CD14-positive monocyte (primary cell): ENCODE data around the gene TUBGCP3. TPM values are rescaled to one million over a fixed set of nuclear protein-coding genes. Genes with fewer than 3 reads are reported as not detected.

Experiments used
- DNase-seq, 3 donors: peaks; one replicate each; pipeline ENCODE4 v3.0.0-alpha.2; 2011 to 2022
- H2AFZ ChIP-seq: 2 replicates; pipeline ENCODE4 v1.6.0; 2012; ENCODE audit warnings: mild to moderate bottlenecking, low read depth, low read length, inconsistent platforms; ENCODE audit not compliant: insufficient read depth, poor library complexity, severe bottlenecking
- H3K27ac ChIP-seq, 2 donors: 1 replicate in 1 of 2; 2 replicates in 1 of 2; pipeline ENCODE4 v1.5.1; 2012 to 2013; ENCODE audit warnings: low read length in 2 of 2, control low read depth in 1 of 2, inconsistent platforms in 1 of 2, low read depth in 1 of 2, mild to moderate bottlenecking in 1 of 2
- H3K27me3 ChIP-seq, 2 donors: one replicate each; pipeline versions ENCODE4 v1.6.0 to v1.6.1; 2011 to 2013; ENCODE audit warnings: low read length in 2 of 2; ENCODE audit not compliant: control insufficient read depth in 2 of 2, insufficient read depth in 2 of 2
- H3K36me3 ChIP-seq, 2 donors: replicated peaks in 1 of 2; 1 replicate in 1 of 2; 2 replicates in 1 of 2; pipeline versions ENCODE4 v1.5.1 to v1.6.1; 2012 to 2013; ENCODE audit warnings: low read length in 2 of 2, control low read depth in 1 of 2, inconsistent platforms in 1 of 2, mild to moderate bottlenecking in 1 of 2; ENCODE audit not compliant: insufficient read depth in 2 of 2, control insufficient read depth in 1 of 2
- H3K4me1 ChIP-seq, 2 donors: 1 replicate in 1 of 2; 2 replicates in 1 of 2; pipeline versions ENCODE4 v1.5.1 to v1.6.1; 2012 to 2013; ENCODE audit warnings: low read length in 2 of 2, control low read depth in 1 of 2, inconsistent platforms in 1 of 2, mild to moderate bottlenecking in 1 of 2, moderate library complexity in 1 of 2; ENCODE audit not compliant: insufficient read depth in 2 of 2, control insufficient read depth in 1 of 2
- H3K4me2 ChIP-seq: replicated peaks from 2 replicates; pipeline ENCODE3; 2012; ENCODE audit warnings: low read length, moderate library complexity, mild to moderate bottlenecking; ENCODE audit not compliant: poor library complexity, severe bottlenecking; ENCODE audit errors: extremely low read depth
- H3K4me3 ChIP-seq, 3 experiments: fragments of 200-600 bp in 1 of 3; sonication (generic) in 1 of 3; replicated peaks in 1 of 3; 1 replicate in 2 of 3; 2 replicates in 1 of 3; pipeline ENCODE4 v1.5.1; 2011 to 2013; ENCODE audit warnings: low read length in 3 of 3, mild to moderate bottlenecking in 3 of 3, control low read depth in 2 of 3, low read depth in 2 of 3, inconsistent platforms in 1 of 3, moderate library complexity in 1 of 3
- H3K79me2 ChIP-seq: 2 replicates; pipeline ENCODE4 v1.6.0; 2012; ENCODE audit warnings: mild to moderate bottlenecking, control low read depth, inconsistent platforms, low read length, moderate library complexity; ENCODE audit not compliant: insufficient read depth
- H3K9ac ChIP-seq: 2 replicates; pipeline ENCODE4 v1.6.0; 2017; ENCODE audit warnings: low read length, mild to moderate bottlenecking; ENCODE audit not compliant: insufficient read depth, poor library complexity, severe bottlenecking
- H3K9me3 ChIP-seq, 2 donors: replicated peaks in 1 of 2; 1 replicate in 1 of 2; 2 replicates in 1 of 2; pipeline versions ENCODE4 v1.5.1 to v1.6.1; 2012 to 2013; ENCODE audit warnings: low read length in 2 of 2, control low read depth in 1 of 2; ENCODE audit not compliant: control insufficient read depth in 1 of 2, insufficient read depth in 1 of 2
- H4K20me1 ChIP-seq: 2 replicates; pipeline ENCODE4 v1.6.0; 2012; ENCODE audit warnings: mild to moderate bottlenecking, low read length, control low read depth, moderate library complexity; ENCODE audit not compliant: insufficient read depth
- H3K27ac Mint-ChIP-seq, 7 donors: one replicate each; pipeline ENCODE4 v1.8.0; 2020; ENCODE audit warnings: mild to moderate bottlenecking in 7 of 7, mixed read lengths in 7 of 7, moderate library complexity in 6 of 7, inconsistent platforms in 2 of 7
- H3K27me3 Mint-ChIP-seq, 3 donors: one replicate each; pipeline ENCODE4 v1.8.0; 2021 to 2022; ENCODE audit warnings: low read depth in 3 of 3, mild to moderate bottlenecking in 3 of 3, mixed read lengths in 3 of 3, moderate library complexity in 3 of 3, inconsistent platforms in 1 of 3
- H3K36me3 Mint-ChIP-seq, 2 donors: one replicate each; pipeline ENCODE4 v1.8.0; 2020; ENCODE audit warnings: mixed read lengths in 2 of 2, inconsistent platforms in 1 of 2, mild to moderate bottlenecking in 1 of 2
- H3K4me1 Mint-ChIP-seq: one replicate; pipeline ENCODE4 v1.8.0; 2020; ENCODE audit warnings: mild to moderate bottlenecking, mixed read lengths
- H3K4me3 Mint-ChIP-seq, 2 donors: one replicate each; pipeline ENCODE4 v1.8.0; 2020; ENCODE audit warnings: mild to moderate bottlenecking in 2 of 2, mixed read lengths in 2 of 2, moderate library complexity in 1 of 2
- H3K9me3 Mint-ChIP-seq, 7 donors: one replicate each; pipeline ENCODE4 v1.8.0; 2020 to 2022; ENCODE audit warnings: mixed read lengths in 7 of 7, mild to moderate bottlenecking in 6 of 7, moderate library complexity in 6 of 7, inconsistent platforms in 2 of 7
- whole genome bisulfite sequencing: methylation state at CpG from one replicate; pipeline ENCODE4 v1.1.5; 2013; ENCODE audit warnings: missing lambda C conversion rate; ENCODE audit not compliant: insufficient coverage; 5-methylcytosine and 5-hydroxymethylcytosine counted together
- intact Hi-C, 2 donors: fragments of 100-400 bp; cut with micrococcal nuclease; formaldehyde crosslinking; loops; one replicate each; pipeline versions ENCODE4 v1.15.0 to v1.15.1; 2023
- polyA plus RNA-seq, 3 donors: library from polyadenylated mRNA; depleted of rRNA in 1 of 3; unstranded in 2 of 3; stranded (reverse) in 1 of 3; fragments of 300-500 nt in 2 of 3; fragments of >200 nt in 1 of 3; fragmentation: Illumina TruSeq in 2 of 3; gene quantifications; 1 replicate in 2 of 3; 2 replicates in 1 of 3; pipeline ENCODE4 v1.2.3, GENCODE V29; 2012 to 2021
- TF ChIP-seq, protein P1 (sequence below): fragments of 200-600 bp; IDR thresholded peaks from one replicate; pipeline ENCODE4 v1.8.0; 2022; ENCODE audit warnings: antibody characterized with exemption, mild to moderate bottlenecking

Gene TUBGCP3
- polyA plus RNA-seq, 3 donors: 25.4 to 47.1 (median 34.1) TPM

DNA sequence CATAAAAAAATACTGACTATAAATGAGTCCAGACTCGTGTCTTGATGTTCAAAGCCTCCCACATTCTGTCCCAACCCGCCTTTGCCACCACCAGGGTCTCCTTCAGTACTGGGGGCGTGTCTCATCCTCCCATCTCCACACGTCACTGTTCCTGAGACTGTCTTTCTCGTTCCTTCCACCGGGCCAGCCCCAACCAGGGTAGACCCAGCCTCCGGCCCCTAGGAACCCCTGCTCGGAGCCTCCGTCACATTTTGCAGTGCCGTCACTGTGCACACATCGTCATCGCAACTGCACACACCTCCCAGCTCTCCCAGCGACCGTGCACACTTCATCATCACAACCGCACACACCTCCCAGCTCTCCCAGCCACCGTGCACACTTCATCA lies 138.4 kb downstream of the TUBGCP3 start:
- Histone ChIP-seq H3K4me1 (no peaks in the 10 kb centered on the region), H3K4me2 (no peak overlapping the region), H3K36me3 (no peaks in the 10 kb centered on the region), H3K9ac (no peak overlapping the region), H3K9me3 (no peaks in the 10 kb centered on the region), H3K27ac (no peak overlapping the region), H3K27me3 (no peaks in the 10 kb centered on the region), H2AFZ (no peak overlapping the region), H3K79me2 (no peaks in the 10 kb centered on the region), H4K20me1 (no peaks in the 10 kb centered on the region), H3K4me3 (no peak overlapping the region)
- TF ChIP-seq, protein P1, sequence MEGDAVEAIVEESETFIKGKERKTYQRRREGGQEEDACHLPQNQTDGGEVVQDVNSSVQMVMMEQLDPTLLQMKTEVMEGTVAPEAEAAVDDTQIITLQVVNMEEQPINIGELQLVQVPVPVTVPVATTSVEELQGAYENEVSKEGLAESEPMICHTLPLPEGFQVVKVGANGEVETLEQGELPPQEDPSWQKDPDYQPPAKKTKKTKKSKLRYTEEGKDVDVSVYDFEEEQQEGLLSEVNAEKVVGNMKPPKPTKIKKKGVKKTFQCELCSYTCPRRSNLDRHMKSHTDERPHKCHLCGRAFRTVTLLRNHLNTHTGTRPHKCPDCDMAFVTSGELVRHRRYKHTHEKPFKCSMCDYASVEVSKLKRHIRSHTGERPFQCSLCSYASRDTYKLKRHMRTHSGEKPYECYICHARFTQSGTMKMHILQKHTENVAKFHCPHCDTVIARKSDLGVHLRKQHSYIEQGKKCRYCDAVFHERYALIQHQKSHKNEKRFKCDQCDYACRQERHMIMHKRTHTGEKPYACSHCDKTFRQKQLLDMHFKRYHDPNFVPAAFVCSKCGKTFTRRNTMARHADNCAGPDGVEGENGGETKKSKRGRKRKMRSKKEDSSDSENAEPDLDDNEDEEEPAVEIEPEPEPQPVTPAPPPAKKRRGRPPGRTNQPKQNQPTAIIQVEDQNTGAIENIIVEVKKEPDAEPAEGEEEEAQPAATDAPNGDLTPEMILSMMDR: no peak
- DNase-seq: no peak
- Mint-ChIP-seq H3K27me3 (peaks cover 4 to 6% (median 6%) of the 10 kb centered on the region in 3 donors), H3K4me1 (no peaks in the 10 kb centered on the region), H3K36me3 (no peaks in the 10 kb centered on the region), H3K4me3 (no peak overlapping the region), H3K27ac (peak overlapping the region in 1 of 7 donors; percentile 63), H3K9me3 (peaks cover 0 to under 1% (median 0%) of the 10 kb centered on the region in 7 donors)
- intact Hi-C loops: no loop called here
- WGBS: 80% methylated on average over 13 of the region's 16 CpGs

DNA sequence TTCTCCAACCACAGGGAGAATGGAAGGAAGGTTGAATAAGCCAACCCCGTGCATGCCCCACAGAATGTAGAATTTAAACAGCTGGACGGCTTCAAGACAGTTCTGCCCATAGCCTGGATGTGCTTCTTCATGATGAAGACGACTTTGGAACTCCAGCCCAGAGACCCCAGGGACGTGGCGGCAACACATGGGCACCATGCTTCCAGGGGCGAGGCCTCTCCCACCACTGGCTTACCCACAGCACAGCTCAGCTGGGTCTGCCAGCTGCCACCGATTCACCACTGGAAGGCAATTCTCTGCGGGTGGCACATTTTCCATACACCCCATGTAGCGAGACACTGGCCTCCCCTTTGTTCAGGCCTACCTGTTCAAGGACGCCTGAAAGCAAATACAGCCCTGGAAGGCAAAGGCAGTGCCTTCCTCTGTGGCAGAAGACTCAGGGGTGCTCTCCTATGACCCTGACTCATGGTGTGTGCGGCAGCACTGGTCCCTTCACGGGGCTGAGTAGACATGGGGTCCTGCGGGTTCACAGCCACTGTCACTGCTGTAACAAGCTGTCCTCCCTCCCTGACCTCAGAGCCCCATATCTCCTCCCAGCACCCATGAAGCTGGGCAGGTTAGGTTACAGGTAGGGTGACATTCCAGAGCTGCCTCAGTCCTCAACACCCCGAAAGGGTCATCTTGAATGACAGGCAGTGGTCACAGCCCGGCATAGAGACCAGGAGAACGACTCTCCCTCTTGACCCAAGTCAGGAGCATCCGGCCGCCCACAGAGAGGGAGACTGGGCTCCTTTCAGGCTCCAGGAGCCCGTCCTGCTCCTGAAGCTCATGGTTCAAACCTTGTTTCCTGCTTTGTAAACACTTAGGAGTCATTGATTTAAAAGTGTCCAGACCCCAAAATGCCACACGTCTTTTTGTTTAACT lies 139.1 kb downstream of the TUBGCP3 start:
- Mint-ChIP-seq H3K4me3 (no peak overlapping the region), H3K27ac (peak overlapping the region in 1 of 7 donors; percentile 63), H3K4me1 (no peaks in the 10 kb centered on the region), H3K27me3 (peaks cover 4 to 6% (median 6%) of the 10 kb centered on the region in 3 donors), H3K36me3 (no peaks in the 10 kb centered on the region), H3K9me3 (no peaks in the 10 kb centered on the region)
- Histone ChIP-seq H3K27me3 (no peaks in the 10 kb centered on the region), H3K36me3 (no peaks in the 10 kb centered on the region), H3K9ac (no peak overlapping the region), H3K27ac (no peak overlapping the region), H3K4me2 (no peak overlapping the region), H4K20me1 (no peaks in the 10 kb centered on the region), H3K4me1 (no peaks in the 10 kb centered on the region), H3K4me3 (no peak overlapping the region), H2AFZ (no peak overlapping the region), H3K79me2 (no peaks in the 10 kb centered on the region), H3K9me3 (no peaks in the 10 kb centered on the region)
- intact Hi-C loops: no loop called here
- DNase-seq: no peak
- TF ChIP-seq, protein P1: no peak
- 81% methylated on average over 18 of the region's 20 CpGs for WGBS
